ENCODE results near the gene SNAP91.

The SNAP91 gene

GRCh38 chr6:83536647-83537589 lies 172.0 kb downstream of the SNAP91 start:
- no peak for DNase-seq (ENCODE audit: low spot score)

GRCh38 chr6:83536034-83536646 lies 172.8 kb downstream of the SNAP91 start:
- DNase-seq (ENCODE audit: low spot score): peak; percentile 72

- no peak for DNase-seq (ENCODE audit: low spot score)
These were observed 190.0 kb downstream of the SNAP91 start for GRCh38 chr6:83518816-83519480.

DNA sequence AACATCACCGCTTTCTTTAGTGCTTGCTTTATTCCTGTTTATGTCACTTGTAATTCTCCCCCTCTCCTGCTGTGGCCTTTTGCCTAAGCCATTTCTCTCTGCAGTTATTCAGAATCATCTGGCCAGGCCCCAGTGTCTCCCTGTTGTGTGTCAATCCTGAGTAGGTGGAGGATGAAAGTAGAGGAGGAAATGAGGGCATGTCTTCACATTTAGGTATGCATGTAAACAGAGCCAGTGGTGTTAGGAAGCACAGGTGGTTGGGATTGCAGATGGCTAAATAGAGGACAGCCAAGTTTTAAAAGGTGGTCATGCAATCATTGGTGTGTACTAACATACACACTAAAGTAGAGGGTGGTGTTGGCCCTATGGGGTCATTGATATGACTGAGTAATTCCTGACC lies 191.4 kb downstream of the SNAP91 start:
- DNase-seq (ENCODE audit: low spot score): no peak

DNA sequence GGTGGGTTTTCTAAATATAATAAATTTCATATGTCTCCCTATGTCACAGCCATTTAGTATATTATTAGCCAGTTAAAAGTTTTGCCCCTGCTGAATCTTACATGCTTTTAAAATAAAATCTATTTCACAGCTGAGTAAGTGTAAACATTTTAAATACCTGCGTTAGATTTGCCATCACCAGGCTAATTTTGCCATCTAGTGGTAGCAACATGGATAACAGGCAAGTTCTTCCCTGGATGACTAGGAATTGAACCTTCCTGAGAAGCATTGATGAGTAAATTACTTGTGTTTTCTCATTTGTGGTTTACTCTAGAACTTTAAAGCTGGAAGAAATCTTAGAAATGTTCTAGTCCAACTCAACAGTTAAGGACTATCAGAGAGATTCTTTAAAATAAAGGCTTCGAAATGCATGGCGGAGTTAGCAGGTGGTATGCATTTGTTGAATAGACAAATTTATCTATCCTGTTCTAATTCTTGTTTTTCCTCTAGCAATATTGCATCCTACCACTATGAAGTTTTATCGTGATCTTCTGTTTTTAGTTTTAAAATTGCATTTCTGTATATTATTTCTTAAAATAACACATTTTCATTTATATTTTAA lies 193.9 kb downstream of the SNAP91 start:
- DNase-seq (ENCODE audit: low spot score): no peak

DNA sequence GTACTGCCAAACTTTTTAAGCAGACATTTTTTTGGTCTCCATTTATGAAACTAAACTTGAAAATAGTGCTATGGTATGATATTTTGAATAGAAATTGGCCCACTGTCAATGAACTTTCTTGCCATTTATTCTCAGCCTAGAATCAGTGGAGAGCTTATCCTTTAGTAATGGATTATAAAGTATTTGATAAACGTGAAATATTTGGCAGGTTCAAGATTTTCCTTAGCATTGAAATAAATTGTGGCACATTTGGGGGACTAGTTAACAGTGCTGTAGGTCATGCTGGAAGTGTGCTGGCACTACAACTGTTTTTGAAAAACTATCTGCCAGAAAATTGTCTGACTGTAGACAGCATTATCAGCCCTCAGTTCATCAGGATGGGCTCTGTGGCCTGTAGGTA lies 194.4 kb downstream of the SNAP91 start:
- no peak for DNase-seq (ENCODE audit: low spot score)

DNA sequence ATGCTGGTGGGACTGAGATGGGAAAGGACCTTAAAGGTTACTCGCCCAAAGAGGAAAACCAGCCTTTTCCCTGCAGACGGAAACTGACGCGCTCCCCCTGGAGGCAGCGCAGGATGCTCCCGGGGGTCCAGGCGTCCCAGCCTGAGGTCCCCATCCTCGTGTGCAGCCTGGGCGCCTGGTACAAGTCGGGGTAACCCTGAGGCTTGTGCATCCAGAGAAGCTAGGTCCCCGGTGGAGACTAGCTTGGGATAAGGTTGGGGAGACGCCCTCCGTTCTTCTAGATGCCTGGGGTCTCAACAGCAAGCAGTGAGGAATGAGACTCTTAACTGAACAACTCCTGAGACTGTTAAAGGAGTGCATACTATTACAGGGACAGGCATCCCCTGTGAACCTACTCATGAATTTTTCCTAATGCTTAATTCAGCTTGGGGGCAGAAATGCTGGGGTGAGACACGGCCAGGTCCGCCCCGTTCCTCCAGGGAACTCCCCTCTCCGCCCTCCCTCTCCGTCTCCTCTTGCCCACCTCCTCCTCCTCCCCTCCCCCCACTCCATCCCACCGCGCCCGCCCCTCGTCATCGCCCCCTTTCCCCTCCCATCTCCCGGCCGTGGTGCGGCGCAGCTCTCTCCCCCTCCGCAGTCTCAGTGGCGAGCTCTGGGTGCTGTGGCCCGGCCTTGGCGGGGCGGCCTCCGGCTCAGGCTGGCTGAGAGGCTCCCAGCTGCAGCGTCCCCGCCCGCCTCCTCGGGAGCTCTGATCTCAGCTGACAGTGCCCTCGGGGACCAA lies 196.8 kb downstream of the SNAP91 start, which contains the start of gene PRSS35:
PRSS35 (plus strand) TSS at position 634 of the 781 bp plus-strand sequence. CDS start 10,908 bp downstream, outside the sequence.
- peak; percentile 92 for DNase-seq (ENCODE audit: low spot score)

DNA sequence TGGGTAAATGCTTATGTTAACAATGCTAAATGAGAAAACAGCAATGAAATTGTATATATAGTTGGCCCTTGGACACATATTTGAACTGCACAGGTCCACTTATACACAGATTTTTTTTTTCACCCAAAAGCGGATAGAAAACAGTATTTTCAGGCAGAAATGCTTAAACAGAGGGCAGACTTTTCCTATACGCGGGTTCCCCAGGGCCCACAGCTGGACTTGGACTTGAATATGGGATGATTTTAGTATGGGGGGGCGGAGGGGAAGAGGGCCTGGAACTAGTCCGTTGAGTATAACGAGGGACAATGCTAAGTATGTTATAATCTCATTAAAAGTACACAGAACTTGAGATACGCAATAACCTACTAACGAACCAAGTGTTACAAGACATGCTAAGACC lies 197.6 kb downstream of the SNAP91 start:
- no peak for DNase-seq (ENCODE audit: low spot score)

- DNase-seq (ENCODE audit: low spot score): no peak
These were observed 198.1 kb downstream of the SNAP91 start for GRCh38 chr6:83510791-83511190.

DNA sequence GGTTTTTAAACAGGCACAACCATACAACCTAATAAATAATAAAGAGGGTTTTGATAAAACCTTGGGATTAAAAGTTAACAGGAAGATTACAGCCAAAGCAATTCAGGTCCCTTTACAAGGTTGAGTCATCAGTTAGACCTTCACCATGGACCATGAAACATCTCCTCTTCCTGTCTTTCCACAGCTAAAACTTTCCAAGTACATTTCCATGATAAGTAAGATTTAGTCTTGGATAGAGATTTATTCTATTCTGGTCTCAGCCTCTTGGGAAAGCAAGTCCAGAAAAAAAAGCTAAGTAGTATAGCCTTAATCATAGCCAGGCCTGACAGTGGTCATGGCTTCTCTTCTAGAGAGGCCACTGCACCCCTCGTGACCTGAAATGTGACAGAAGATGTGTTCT lies 199.5 kb downstream of the SNAP91 start:
- no peak for DNase-seq (ENCODE audit: low spot score)

DNA sequence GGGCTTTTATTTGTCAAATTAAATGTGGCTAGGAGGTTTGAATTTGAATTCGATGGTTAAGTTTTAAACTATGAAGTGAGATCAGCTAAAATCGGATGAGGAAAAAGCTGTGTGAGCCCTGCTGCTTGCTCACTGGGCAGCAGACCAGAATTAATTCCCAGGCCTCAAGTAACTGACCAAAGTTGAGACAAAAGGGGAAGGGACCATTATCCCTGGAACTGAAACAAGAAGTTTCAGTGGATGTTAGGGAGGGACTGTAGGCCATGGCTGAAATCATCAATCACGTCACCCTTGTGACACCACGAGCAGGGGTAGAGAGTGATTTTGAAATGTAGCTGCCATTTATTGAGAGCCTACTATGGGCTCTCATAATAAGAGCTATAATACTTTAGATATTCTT lies 203.5 kb downstream of the SNAP91 start:
- DNase-seq (ENCODE audit: low spot score): no peak
